UCSD-AML1 (cell line): ENCODE data around the gene IFITM1.
"Not testable (repeated sequence)": the region's sequence is repeated elsewhere in the genome, so short reads cannot be mapped to it uniquely, and the experiment has no call there.

Experiments used
- DNase-seq: peaks from one replicate; lab custom pipeline; 2025; ENCODE audit not compliant: unreplicated experiment; lab: John Stamatoyannopoulos, UW

The IFITM1 gene

GRCh38 chr11:308740-309665 lies 4.8 kb upstream of the IFITM1 start:
- not testable (repeated sequence) for DNase-seq

- DNase-seq, result not testable (repeated sequence)
Observed at GRCh38 chr11:309979-310572, 3.8 kb upstream of the IFITM1 start.

- not testable (repeated sequence) for DNase-seq
Observed at GRCh38 chr11:311013-311748, 2.7 kb upstream of the IFITM1 start.

GRCh38 chr11:312092-312816 lies 1.6 kb upstream of the IFITM1 start:
- no peak for DNase-seq

GRCh38 chr11:313304-313786 lies 495 bp upstream of the IFITM1 start:
- peak; percentile 66 for DNase-seq

- DNase-seq, result not testable (repeated sequence)
Observed at GRCh38 chr11:314554-314875, 675 bp downstream of the IFITM1 start.

GRCh38 chr11:315051-315481 lies 1.2 kb downstream of the IFITM1 start:
- no peak for DNase-seq

GRCh38 chr11:315516-315994 lies 1.7 kb downstream of the IFITM1 start:
- DNase-seq, result no peak

GRCh38 chr11:316031-316701 lies 2.3 kb downstream of the IFITM1 start:
- DNase-seq, result no peak

- no peak for DNase-seq
Observed at GRCh38 chr11:316891-317301, 3.1 kb downstream of the IFITM1 start.

GRCh38 chr11:317668-318404 lies 4.0 kb downstream of the IFITM1 start:
- DNase-seq, result not testable (repeated sequence)

- not testable (repeated sequence) for DNase-seq
Observed at GRCh38 chr11:318405-319120, 4.7 kb downstream of the IFITM1 start.

- not testable (repeated sequence) for DNase-seq
Observed at GRCh38 chr11:319121-319887, 5.5 kb downstream of the IFITM1 start.

GRCh38 chr11:319888-320273 lies 6.0 kb downstream of the IFITM1 start:
- not testable (repeated sequence) for DNase-seq

- no peak for DNase-seq
Observed at GRCh38 chr11:324156-324555, 10.3 kb downstream of the IFITM1 start.

GRCh38 chr11:324593-325517 lies 11.0 kb downstream of the IFITM1 start:
- DNase-seq, result not testable (repeated sequence)
